Neuronal stem cell (in vitro differentiated cells): ENCODE measurements around the gene MTARC1. TPM values are rescaled to one million over a fixed set of nuclear protein-coding genes. Genes with fewer than 3 reads are reported as not detected.
A peak's percentile ranks its signal among the peaks of the same experiment; 100 is the strongest.

Experiments
- DNase-seq: peaks from one replicate; pipeline ENCODE4 v3.0.0-alpha.2; 2013; ENCODE audit warnings: low spot score
- H2AFZ ChIP-seq: one replicate; pipeline ENCODE4 v1.6.1; 2013; ENCODE audit warnings: mild to moderate bottlenecking, low read length, inconsistent platforms
- H2AK5ac ChIP-seq: 2 replicates; pipeline ENCODE4 v1.6.1; 2013; ENCODE audit warnings: low read depth, mild to moderate bottlenecking, inconsistent platforms, low read length, moderate library complexity, mixed read lengths
- H2BK120ac ChIP-seq: 2 replicates; pipeline ENCODE4 v1.6.1; 2013; ENCODE audit warnings: low read depth, mild to moderate bottlenecking, inconsistent platforms, low read length, moderate library complexity, mixed read lengths
- H2BK12ac ChIP-seq: one replicate; pipeline ENCODE4 v1.6.1; 2013; ENCODE audit warnings: low read length, inconsistent platforms
- H2BK15ac ChIP-seq: 2 replicates; pipeline ENCODE4 v1.6.1; 2013; ENCODE audit warnings: mild to moderate bottlenecking, low read length, inconsistent platforms, mixed read lengths
- H2BK5ac ChIP-seq: one replicate; pipeline ENCODE4 v1.6.1; 2013; ENCODE audit warnings: inconsistent platforms, mild to moderate bottlenecking, low read length, moderate library complexity
- H3K14ac ChIP-seq: one replicate; pipeline ENCODE4 v1.6.1; 2013; ENCODE audit warnings: low read length, inconsistent platforms
- H3K18ac ChIP-seq: 2 replicates; pipeline ENCODE4 v1.6.1; 2013; ENCODE audit warnings: low read length, inconsistent platforms
- H3K23ac ChIP-seq: 2 replicates; pipeline ENCODE4 v1.6.1; 2013; ENCODE audit warnings: low read depth, mild to moderate bottlenecking, mixed read lengths, low read length, inconsistent platforms; ENCODE audit not compliant: poor library complexity
- H3K27ac ChIP-seq: replicated peaks from 3 replicates; pipeline ENCODE4 v1.5.1; 2013; ENCODE audit warnings: low read length, inconsistent platforms
- H3K27me3 ChIP-seq, 3 experiments: 2 replicates each; pipeline ENCODE4 v1.6.1; 2013; ENCODE audit warnings: low read length in 3 of 3, mild to moderate bottlenecking in 2 of 3, inconsistent platforms in 1 of 3, low read depth in 1 of 3, mixed read lengths in 1 of 3, moderate library complexity in 1 of 3; ENCODE audit not compliant: control insufficient read depth in 3 of 3, insufficient read depth in 3 of 3
- H3K36me3 ChIP-seq, 2 donors: replicated peaks in 1 of 2; 2 replicates each; pipeline ENCODE4 v1.6.1; 2013; ENCODE audit warnings: low read length in 2 of 2; ENCODE audit not compliant: control insufficient read depth in 2 of 2, insufficient read depth in 2 of 2
- H3K4ac ChIP-seq: 2 replicates; pipeline ENCODE4 v1.6.1; 2013; ENCODE audit warnings: inconsistent platforms, mild to moderate bottlenecking, low read length, moderate library complexity
- H3K4me1 ChIP-seq, 2 donors: 1 replicate in 1 of 2; 2 replicates in 1 of 2; pipeline ENCODE4 v1.6.1; 2013; ENCODE audit warnings: low read length in 2 of 2, low read depth in 1 of 2; ENCODE audit not compliant: control insufficient read depth in 2 of 2, insufficient read depth in 1 of 2
- H3K4me2 ChIP-seq: one replicate; pipeline ENCODE4 v1.6.1; 2013; ENCODE audit warnings: mild to moderate bottlenecking, low read length, inconsistent platforms; ENCODE audit not compliant: insufficient read depth, poor library complexity, severe bottlenecking
- H3K4me3 ChIP-seq, 2 donors: 2 replicates each; pipeline ENCODE4 v1.5.1; 2013; ENCODE audit warnings: low read length in 2 of 2, mild to moderate bottlenecking in 2 of 2, inconsistent platforms in 1 of 2, moderate library complexity in 1 of 2
- H3K79me1 ChIP-seq: one replicate; pipeline ENCODE4 v1.6.1; 2013; ENCODE audit warnings: low read depth, mild to moderate bottlenecking, inconsistent platforms, low read length, moderate library complexity
- H3K9ac ChIP-seq: one replicate; pipeline ENCODE4 v1.6.1; 2013; ENCODE audit warnings: mild to moderate bottlenecking, low read depth, low read length, inconsistent platforms; ENCODE audit not compliant: poor library complexity
- H3K9me3 ChIP-seq, 2 donors: replicated peaks in 1 of 2; 2 replicates each; pipeline versions ENCODE3 to v1.6.1; 2013; ENCODE audit warnings: low read length in 2 of 2, mild to moderate bottlenecking in 2 of 2, inconsistent platforms in 1 of 2, low read depth in 1 of 2, mixed read lengths in 1 of 2, moderate library complexity in 1 of 2; ENCODE audit not compliant: control insufficient read depth in 2 of 2, insufficient read depth in 1 of 2
- H4K8ac ChIP-seq: one replicate; pipeline ENCODE4 v1.6.1; 2013; ENCODE audit warnings: low read depth, mild to moderate bottlenecking, inconsistent platforms, low read length, moderate library complexity
- H4K91ac ChIP-seq: one replicate; pipeline ENCODE4 v1.6.1; 2013; ENCODE audit warnings: low read length, low read depth, mild to moderate bottlenecking, inconsistent platforms; ENCODE audit not compliant: poor library complexity
- WGBS, 2 donors: extraction: QIAGEN DNeasy Blood & Tissue Kit; methylation state at CpG; one replicate each; pipeline ENCODE4 v1.1.7; 2013; ENCODE audit warnings: missing lambda C conversion rate in 2 of 2, mixed read lengths in 1 of 2; ENCODE audit not compliant: insufficient read length in 2 of 2, insufficient replicate concordance in 1 of 2; ENCODE audit errors: extremely low coverage in 2 of 2; 5-methylcytosine and 5-hydroxymethylcytosine counted together
- polyA plus RNA-seq, 2 experiments: library from polyadenylated mRNA; stranded (reverse); fragments of 200-250 nt; gene quantifications; one replicate each; pipeline ENCODE4 v1.2.3, GENCODE V29; 2013

Gene MTARC1
- polyA plus RNA-seq (2013, experiment 1 of 2), result 9.6 TPM
- polyA plus RNA-seq (2013, experiment 2 of 2), result 9.9 TPM

DNA sequence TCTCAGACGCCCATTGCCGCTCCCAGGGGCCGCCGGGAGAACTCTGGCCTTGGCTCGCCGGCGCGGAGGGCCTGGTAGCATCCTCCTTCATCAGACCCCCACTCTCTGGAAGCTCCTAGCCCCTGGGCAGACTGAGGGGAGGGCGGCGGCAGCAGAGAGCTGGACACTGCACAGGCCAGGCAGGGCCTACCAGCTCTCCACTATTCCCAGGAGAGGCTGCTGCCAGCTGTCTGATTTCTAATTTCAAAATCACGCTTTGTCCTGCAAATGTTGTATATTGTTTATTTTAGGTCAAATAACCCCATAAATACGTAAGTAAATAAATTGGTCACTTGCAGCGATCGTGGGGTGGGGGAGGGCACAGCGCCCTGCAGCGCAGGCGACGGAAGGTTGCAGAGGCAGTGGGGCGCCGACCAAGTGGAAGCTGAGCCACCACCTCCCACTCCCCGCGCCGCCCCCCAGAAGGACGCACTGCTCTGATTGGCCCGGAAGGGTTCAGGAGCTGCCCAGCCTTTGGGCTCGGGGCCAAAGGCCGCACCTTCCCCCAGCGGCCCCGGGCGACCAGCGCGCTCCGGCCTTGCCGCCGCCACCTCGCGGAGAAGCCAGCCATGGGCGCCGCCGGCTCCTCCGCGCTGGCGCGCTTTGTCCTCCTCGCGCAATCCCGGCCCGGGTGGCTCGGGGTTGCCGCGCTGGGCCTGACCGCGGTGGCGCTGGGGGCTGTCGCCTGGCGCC is at the start of gene MTARC1:
MTARC1 (plus strand) TSS at position 577 of the 732 bp plus-strand sequence; CDS start at position 609, 32 bp downstream.
- H3K18ac ChIP-seq, result peak within 1 kb of the TSS; percentile 91
- peak within 1 kb of the TSS; percentile 57 for H2BK5ac ChIP-seq
- no peaks in the 10 kb centered on the region for H3K27me3 ChIP-seq
- H3K4ac ChIP-seq, result peak within 1 kb of the TSS; percentile 31
- peak; percentile 67 for DNase-seq
- H3K79me1 ChIP-seq, result no peaks in the 10 kb centered on the region
- peak within 1 kb of the TSS; percentile 90 for H3K4me2 ChIP-seq
- H2BK120ac ChIP-seq, result no peak within 1 kb of the TSS
- H3K27ac ChIP-seq, result no peak within 1 kb of the TSS
- no peak within 1 kb of the TSS for H3K14ac ChIP-seq
- H2BK12ac ChIP-seq, result no peak within 1 kb of the TSS
- peak within 1 kb of the TSS; percentile 22 for H2AK5ac ChIP-seq
- no peak within 1 kb of the TSS for H4K91ac ChIP-seq
- WGBS, 2 donors, result no CpG with 5 or more reads among the region's 56 CpGs
- H3K4me3 ChIP-seq, result peak within 1 kb of the TSS; percentile 60 to 85
- H3K9me3 ChIP-seq, result no peaks in the 10 kb centered on the region
- peak within 1 kb of the TSS; percentile 65 for H3K23ac ChIP-seq
- H2BK15ac ChIP-seq, result peak within 1 kb of the TSS; percentile 41
- peaks cover 2 to 5% of the 10 kb centered on the region in 2 donors for H3K4me1 ChIP-seq
- no peaks in the 10 kb centered on the region for H3K36me3 ChIP-seq
- peak within 1 kb of the TSS; percentile 93 for H2AFZ ChIP-seq
- H4K8ac ChIP-seq, result peak within 1 kb of the TSS; percentile 56
- peak within 1 kb of the TSS; percentile 89 for H3K9ac ChIP-seq

DNA sequence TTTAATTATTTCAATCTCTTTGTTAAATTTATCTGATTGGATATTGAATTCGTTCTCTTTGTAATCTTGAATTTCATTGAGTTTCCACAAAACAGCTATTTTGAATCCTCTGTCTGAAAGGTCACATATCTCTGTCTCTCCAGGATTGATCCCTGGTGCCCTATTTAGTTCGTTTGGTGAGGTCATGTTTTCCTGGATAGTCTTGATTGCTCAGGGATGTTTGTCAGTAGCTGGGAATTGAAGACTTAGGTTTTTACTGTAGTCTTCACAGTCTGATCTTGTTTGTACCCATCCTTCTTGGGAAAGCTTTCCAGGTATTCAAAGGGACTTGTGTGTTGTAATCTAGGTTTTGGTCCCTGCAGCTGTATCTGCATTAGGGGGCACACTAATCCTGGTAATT is 45.4 kb upstream of the MTARC1 start:
- Histone ChIP-seq H3K79me1 (no peaks in the 10 kb centered on the region), H3K27ac (no peak overlapping the region), H2BK120ac (no peak overlapping the region), H2AK5ac (no peak overlapping the region), H3K36me3 (no peaks in the 10 kb centered on the region), H3K27me3 (peaks cover 0 to 16% (median 4%) of the 10 kb centered on the region in 3 experiments), H2AFZ (no peak overlapping the region), H3K18ac (no peak overlapping the region), H3K4me1 (no peaks in the 10 kb centered on the region), H2BK15ac (no peak overlapping the region), H3K9me3 (no peaks in the 10 kb centered on the region), H2BK12ac (no peak overlapping the region), H3K4me3 (no peak overlapping the region), H4K91ac (no peak overlapping the region), H3K23ac (no peak overlapping the region), H3K14ac (no peak overlapping the region), H3K4me2 (no peak overlapping the region), H2BK5ac (no peak overlapping the region), H4K8ac (no peak overlapping the region), H3K9ac (no peak overlapping the region), H3K4ac (no peak overlapping the region)
- DNase-seq, result no peak
- WGBS, 2 donors, result no CpG with 5 or more reads among the region's 2 CpGs

DNA sequence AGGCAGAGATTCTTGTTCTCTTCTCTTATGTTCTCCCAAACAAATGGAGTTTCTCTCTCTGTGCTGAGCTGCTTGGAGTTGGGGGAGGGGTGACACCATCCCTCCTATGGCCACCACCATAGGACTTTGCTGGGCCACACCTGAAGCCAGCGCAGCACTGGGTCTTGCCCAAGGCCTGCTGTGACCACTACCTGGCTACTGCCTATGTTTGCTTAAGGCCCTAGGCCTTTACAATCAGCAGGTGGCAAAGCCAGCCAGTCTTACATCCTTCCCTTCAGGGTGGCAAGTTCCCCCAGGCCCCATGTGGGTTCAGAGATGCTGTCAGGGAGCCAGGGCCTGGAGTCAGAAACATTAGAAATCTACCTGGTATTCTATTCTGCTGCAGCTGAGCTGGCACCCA is 44.9 kb upstream of the MTARC1 start:
- Histone ChIP-seq H4K91ac (no peak overlapping the region), H3K9me3 (no peaks in the 10 kb centered on the region), H3K14ac (no peak overlapping the region), H3K23ac (no peak overlapping the region), H3K36me3 (no peaks in the 10 kb centered on the region), H3K9ac (no peak overlapping the region), H2AFZ (no peak overlapping the region), H2BK15ac (no peak overlapping the region), H4K8ac (no peak overlapping the region), H2AK5ac (no peak overlapping the region), H2BK12ac (no peak overlapping the region), H3K4ac (no peak overlapping the region), H3K27ac (no peak overlapping the region), H2BK5ac (no peak overlapping the region), H3K79me1 (no peaks in the 10 kb centered on the region), H3K18ac (peak overlapping the region; percentile 18), H2BK120ac (no peak overlapping the region), H3K27me3 (peaks cover 0 to 21% (median 9%) of the 10 kb centered on the region in 3 experiments), H3K4me3 (no peak overlapping the region), H3K4me1 (no peaks in the 10 kb centered on the region), H3K4me2 (no peak overlapping the region)
- no peak for DNase-seq
- WGBS, 2 donors, result no CpG with 5 or more reads among the region's 1 CpG

DNA sequence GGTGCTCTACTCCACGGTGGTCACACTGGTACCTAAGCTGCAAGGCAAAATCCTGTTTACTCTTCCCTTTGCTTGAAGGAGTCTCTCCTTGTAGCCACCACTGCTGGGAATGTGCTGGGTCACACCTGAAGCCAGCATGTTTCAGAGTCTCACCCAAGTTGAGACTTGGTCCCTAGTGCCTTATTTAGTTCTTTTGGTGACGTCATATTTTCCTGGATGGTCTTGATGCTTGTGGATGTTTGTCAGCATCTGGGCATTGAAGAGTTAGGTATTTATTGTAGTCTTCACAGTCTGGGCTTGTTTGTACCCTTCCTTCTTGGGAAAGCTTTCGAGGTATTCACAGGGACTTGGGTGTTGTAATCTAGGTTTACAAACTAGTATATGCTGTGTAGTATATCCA is 44.2 kb upstream of the MTARC1 start:
- H2BK15ac ChIP-seq, result no peak overlapping the region
- H2BK120ac ChIP-seq, result no peak overlapping the region
- no peak overlapping the region for H3K23ac ChIP-seq
- H3K27ac ChIP-seq, result no peak overlapping the region
- peaks cover 1 to 26% (median 15%) of the 10 kb centered on the region in 3 experiments for H3K27me3 ChIP-seq
- peaks cover under 1 to 2% of the 10 kb centered on the region in 2 donors for H3K4me1 ChIP-seq
- no peak overlapping the region for H2AK5ac ChIP-seq
- no peak for DNase-seq
- no peak overlapping the region for H3K18ac ChIP-seq
- H3K4ac ChIP-seq, result no peak overlapping the region
- no peak overlapping the region for H3K4me2 ChIP-seq
- H3K9ac ChIP-seq, result no peak overlapping the region
- H2BK12ac ChIP-seq, result no peak overlapping the region
- WGBS, 2 donors, result no CpG with 5 or more reads among the region's 3 CpGs
- no peaks in the 10 kb centered on the region for H3K36me3 ChIP-seq
- no peak overlapping the region for H4K91ac ChIP-seq
- no peak overlapping the region for H4K8ac ChIP-seq
- no peak overlapping the region for H2BK5ac ChIP-seq
- no peaks in the 10 kb centered on the region for H3K9me3 ChIP-seq
- H3K79me1 ChIP-seq, result no peaks in the 10 kb centered on the region
- no peak overlapping the region for H2AFZ ChIP-seq
- H3K4me3 ChIP-seq, result no peak overlapping the region
- no peak overlapping the region for H3K14ac ChIP-seq
